ENCODE measurements around the gene HIGD2A. TPM values are rescaled to one million over a fixed set of nuclear protein-coding genes. Genes with fewer than 3 reads are reported as not detected.

HIGD2A gene
- total and polyA plus RNA-seq, 5 donors: 164 to 349 (median 189) TPM

Small RNA genes within 50 kb of the gene (microRNA-seq; reads per million reads assigned to microRNA genes)
- gene MIR1271: 6.7 to 7.5 reads per million in 2 donors

Other genes starting within 250 kb of the HIGD2A start
- gene SIMC1, start 150.3 kb upstream of the HIGD2A start, total RNA-seq: 1 to 10 TPM; 8.1 to 9.7 (median 9.0) TPM
- 4.0 TPM for gene SIMC1, start 150.3 kb upstream of the HIGD2A start, polyA plus RNA-seq
- 10 to 100 TPM; 92.6 to 99.7 (median 97.9) TPM for gene KIAA1191, start 27.0 kb upstream of the HIGD2A start, total RNA-seq
- gene KIAA1191, start 27.0 kb upstream of the HIGD2A start, polyA plus RNA-seq: 70.5 TPM
- gene ARL10, start 23.3 kb upstream of the HIGD2A start, total RNA-seq: 1 to 10 TPM; 5.1 to 9.7 (median 8.5) TPM
- gene ARL10, start 23.3 kb upstream of the HIGD2A start, polyA plus RNA-seq: 5.6 TPM
- 10 to 100 TPM; 16.6 to 23.3 (median 17.9) TPM for gene NOP16, start 153 bp upstream of the HIGD2A start, total RNA-seq
- 28.8 TPM for gene NOP16, start 153 bp upstream of the HIGD2A start, polyA plus RNA-seq
- 100 to 1,000 TPM; 209 to 219 (median 212) TPM for gene CLTB, start 27.8 kb downstream of the HIGD2A start, total RNA-seq
- gene CLTB, start 27.8 kb downstream of the HIGD2A start, polyA plus RNA-seq: 329 TPM
- 10 to 100 TPM; 17.6 to 25.2 (median 18.8) TPM for gene FAF2, start 59.6 kb downstream of the HIGD2A start, total RNA-seq
- gene FAF2, start 59.6 kb downstream of the HIGD2A start, polyA plus RNA-seq: 9.7 TPM
- 10 to 100 TPM; 19.6 to 31.7 (median 26.4) TPM for gene RNF44, start 148.7 kb downstream of the HIGD2A start, total RNA-seq
- gene RNF44, start 148.7 kb downstream of the HIGD2A start, polyA plus RNA-seq: 16.5 TPM
- under 1 TPM in 3 of 4 donors, not detected in 1; 0.40 to 0.92 (median 0.47) TPM for gene CDHR2, start 160.6 kb downstream of the HIGD2A start, total RNA-seq
- not detected for gene CDHR2, start 160.6 kb downstream of the HIGD2A start, polyA plus RNA-seq
- under 1 TPM; 0.34 to 0.62 (median 0.46) TPM for gene GPRIN1, start 221.4 kb downstream of the HIGD2A start, total RNA-seq
- gene GPRIN1, start 221.4 kb downstream of the HIGD2A start, polyA plus RNA-seq: 0.23 TPM
- 1 to 10 TPM in 1 of 4 donors, under 1 TPM in 2, not detected in 1; 0.74 to 3.2 (median 0.88) TPM for gene SNCB, start 241.8 kb downstream of the HIGD2A start, total RNA-seq
- 2.3 TPM for gene SNCB, start 241.8 kb downstream of the HIGD2A start, polyA plus RNA-seq
- gene EIF4E1B, start 241.9 kb downstream of the HIGD2A start, total RNA-seq: not detected
- gene EIF4E1B, start 241.9 kb downstream of the HIGD2A start, polyA plus RNA-seq: not detected